SK-N-MC (cell line): ENCODE measurements around the gene MOXD1.

Source experiments
- DNase-seq: peaks from one replicate; pipeline ENCODE4 v3.0.0-alpha.2; 2011; ENCODE audit warnings: low read depth, low spot score
- H3K27ac ChIP-seq: fragments of 200-600 bp; sonication (generic); 2 replicates; pipeline ENCODE4 v1.5.1; 2016; ENCODE audit warnings: mixed run types
- H3K36me3 ChIP-seq: fragments of 200-600 bp; sonication (generic); 2 replicates; pipeline ENCODE4 v1.6.1; 2017; ENCODE audit warnings: antibody characterized with exemption, low read length, mixed read lengths; ENCODE audit not compliant: insufficient read depth
- H3K4me3 ChIP-seq: fragments of 200-600 bp; sonication (generic); 2 replicates; pipeline ENCODE4 v1.5.1; 2016
- H3K9ac ChIP-seq: fragments of 200-600 bp; sonication (generic); 2 replicates; pipeline ENCODE4 v1.8.0; 2017; ENCODE audit warnings: mixed run types, mixed read lengths; ENCODE audit not compliant: insufficient read length
- H3K9me3 ChIP-seq: fragments of 200-600 bp; sonication (generic); 2 replicates; pipeline ENCODE4 v1.6.1; 2017; ENCODE audit warnings: low read depth, mild to moderate bottlenecking, antibody characterized with exemption, low read length, moderate library complexity, mixed read lengths
- EZH2 ChIP-seq: fragments of 200-600 bp; sonication (generic); IDR thresholded peaks from one replicate; pipeline ENCODE4 v1.6.1; 2017; ENCODE audit warnings: antibody characterized with exemption
- FOXP2 ChIP-seq: optimal IDR thresholded peaks from 2 replicates; pipeline ENCODE3; 2011; ENCODE audit warnings: mild to moderate bottlenecking, moderate library complexity; ENCODE audit not compliant: insufficient read depth; ENCODE audit errors: extremely low read length, control extremely low read depth
- POLR2AphosphoS5 ChIP-seq: IDR thresholded peaks from 2 replicates; pipeline ENCODE4 v1.6.1; 2012; ENCODE audit warnings: mild to moderate bottlenecking, low read depth, low read length, borderline replicate concordance

The MOXD1 gene

DNA sequence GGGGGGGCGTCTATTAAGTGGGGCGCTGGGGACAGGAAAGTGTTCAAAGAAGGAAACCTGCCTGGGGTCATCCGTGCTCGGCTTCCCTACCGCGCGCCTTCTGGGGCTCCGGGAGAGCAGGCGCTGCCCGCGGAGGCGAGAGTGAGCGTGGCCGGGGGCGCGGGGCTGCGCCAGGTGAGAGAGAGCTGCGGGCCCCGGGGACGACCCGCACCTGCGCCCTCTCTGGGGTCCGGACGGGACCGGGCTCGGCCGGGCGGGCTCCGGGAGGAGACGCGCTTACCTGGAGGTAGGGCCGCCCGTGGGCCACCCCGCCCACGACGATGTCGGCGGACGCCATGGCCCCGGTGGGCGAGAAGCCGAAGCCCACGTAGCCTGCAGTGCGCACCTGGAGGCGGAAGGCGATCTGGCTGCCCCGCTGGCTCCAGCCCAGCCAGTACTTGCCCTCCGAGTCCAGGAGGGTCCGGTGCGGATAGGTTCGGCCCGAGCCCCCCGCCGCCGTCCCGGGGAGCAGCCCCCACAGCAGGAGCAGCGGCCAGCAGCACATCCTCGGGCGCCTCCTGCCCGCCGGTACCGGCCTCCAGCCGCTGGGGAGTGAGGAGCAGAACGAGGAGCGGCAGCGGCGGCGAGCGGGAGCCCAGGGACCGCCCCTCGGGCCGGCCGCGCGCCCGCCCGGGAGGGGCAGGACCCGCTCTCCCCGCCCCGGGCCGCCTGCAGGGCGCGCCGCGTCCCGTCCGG, at the start of gene MOXD1:
MOXD1 (minus strand) TSS at position 593 of the 735 bp plus-strand sequence; CDS start at position 544, 49 bp downstream.
- Histone ChIP-seq H3K27ac (no peak within 1 kb of the TSS), H3K9ac (no peak within 1 kb of the TSS), H3K36me3 (no peaks in the 10 kb centered on the region), H3K4me3 (peak within 1 kb of the TSS; percentile 42), H3K9me3 (no peaks in the 10 kb centered on the region)
- DNase-seq, result no peak
- no peak for TF ChIP-seq EZH2
- TF ChIP-seq FOXP2, result no peak
- no peak for TF ChIP-seq POLR2AphosphoS5

DNA sequence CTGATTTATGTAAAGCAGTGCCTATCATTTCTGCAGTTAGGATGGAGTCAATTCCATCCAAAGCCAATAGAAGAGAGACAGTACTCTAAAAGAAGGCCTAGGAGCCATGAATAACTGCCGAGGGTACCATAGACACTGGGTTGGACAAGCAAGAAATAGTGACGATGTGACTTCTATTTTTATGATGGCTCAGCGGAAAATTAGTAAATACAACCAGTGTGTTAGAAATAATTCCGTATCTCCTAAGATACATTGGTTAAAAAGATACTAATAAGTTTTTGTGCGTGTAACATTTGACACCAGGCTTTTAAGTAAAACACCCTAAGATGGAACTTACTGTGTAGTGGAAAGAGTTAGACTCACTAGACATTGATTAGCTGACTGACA, 45.6 kb upstream of the MOXD1 start:
- DNase-seq, result no peak
- H3K27ac ChIP-seq, result no peak overlapping the region
- TF ChIP-seq FOXP2, result no peak
- no peak for TF ChIP-seq POLR2AphosphoS5
- no peak for TF ChIP-seq EZH2

DNA sequence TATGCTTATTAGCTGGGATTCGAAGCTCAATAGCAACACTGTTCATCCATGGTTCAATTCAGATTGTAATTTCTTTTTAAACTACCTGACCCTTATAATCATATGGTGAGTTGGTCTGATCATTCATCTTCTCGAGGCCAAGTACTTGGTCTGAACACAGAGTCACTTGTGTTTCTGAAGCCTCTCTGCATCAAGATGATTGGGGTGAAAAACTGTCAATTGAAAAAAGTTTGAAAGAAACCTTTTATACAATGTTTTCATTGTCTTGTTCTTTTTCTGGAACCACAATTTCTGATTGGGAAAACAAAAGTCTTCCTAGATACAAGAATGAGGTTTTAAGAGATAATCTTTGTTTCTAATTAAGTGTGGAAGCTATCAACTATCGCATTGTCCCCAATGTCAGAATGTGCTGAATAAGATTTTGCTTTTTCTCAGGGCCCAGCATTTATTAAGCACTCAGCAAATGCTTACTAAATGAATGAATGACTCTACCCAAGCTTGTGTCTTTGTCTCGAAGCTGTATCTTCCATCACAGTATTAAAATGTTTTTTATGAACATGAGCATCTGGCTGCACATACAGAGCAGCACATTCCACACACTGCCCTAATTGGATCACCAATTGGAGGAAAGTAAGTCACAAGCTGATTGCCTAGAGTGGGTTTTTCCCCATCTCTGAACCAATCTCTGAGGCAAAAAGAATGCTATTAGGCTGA, 45.0 kb upstream of the MOXD1 start:
- TF ChIP-seq POLR2AphosphoS5 (no peak), EZH2 (no peak), FOXP2 (no peak)
- Histone ChIP-seq H3K4me3 (no peak overlapping the region), H3K27ac (no peak overlapping the region), H3K36me3 (0 out of 2 replicates have a peak, but pooled peaks cover 4% of the 10 kb centered on the region), H3K9me3 (peaks cover 7% of the 10 kb centered on the region; the same call in 1 of the 2 replicates), H3K9ac (no peak overlapping the region)
- DNase-seq, result no peak

More for the DNA sequence above, 45.6 kb upstream of the MOXD1 start:
- peaks cover 5% of the 10 kb centered on the region; the same call in 1 of the 2 replicates for H3K9me3 ChIP-seq
- H3K36me3 ChIP-seq, result 0 out of 2 replicates have a peak, but pooled peaks cover 4% of the 10 kb centered on the region
- H3K9ac ChIP-seq, result no peak overlapping the region
- no peak overlapping the region for H3K4me3 ChIP-seq

DNA sequence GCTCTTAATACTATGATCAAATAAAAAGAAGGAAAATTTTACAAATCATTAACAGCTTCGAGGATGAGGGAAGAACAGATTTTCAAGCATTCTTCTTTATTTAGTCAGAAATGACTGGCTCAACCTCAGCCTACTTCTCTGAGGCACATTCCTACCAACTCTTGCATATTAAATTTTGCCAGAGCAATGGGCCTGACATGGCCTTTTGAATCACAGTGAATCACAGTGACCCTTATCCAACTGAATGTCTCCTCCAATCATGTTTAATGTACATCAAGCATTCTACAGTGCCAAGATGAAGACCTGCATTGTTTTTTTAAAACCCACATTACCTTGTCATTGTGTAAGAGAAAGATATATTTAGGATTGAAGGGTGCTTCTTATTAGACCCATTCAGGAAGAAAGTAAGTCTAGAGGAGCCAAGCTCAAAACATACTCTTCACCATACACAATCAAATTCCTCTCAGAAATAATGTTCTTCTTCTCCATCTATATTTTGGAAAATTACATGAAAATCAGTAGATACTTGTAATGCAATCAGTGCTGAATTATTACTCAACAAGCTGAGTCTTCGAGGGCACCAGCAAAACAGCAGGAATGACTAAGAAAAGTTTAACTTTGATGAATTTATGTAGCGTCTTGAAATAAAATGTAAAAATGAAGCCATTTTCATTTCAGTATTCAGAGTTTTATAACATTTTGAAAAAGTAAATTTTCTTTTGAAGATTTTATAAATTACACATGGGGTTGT, 44.1 kb upstream of the MOXD1 start:
- Histone ChIP-seq H3K9me3 (peaks cover 7% of the 10 kb centered on the region; the same call in 1 of the 2 replicates), H3K9ac (no peak overlapping the region), H3K4me3 (no peak overlapping the region), H3K27ac (no peak overlapping the region), H3K36me3 (0 out of 2 replicates have a peak, but pooled peaks cover 4% of the 10 kb centered on the region)
- DNase-seq, result no peak
- TF ChIP-seq EZH2 (no peak), POLR2AphosphoS5 (no peak), FOXP2 (no peak)

DNA sequence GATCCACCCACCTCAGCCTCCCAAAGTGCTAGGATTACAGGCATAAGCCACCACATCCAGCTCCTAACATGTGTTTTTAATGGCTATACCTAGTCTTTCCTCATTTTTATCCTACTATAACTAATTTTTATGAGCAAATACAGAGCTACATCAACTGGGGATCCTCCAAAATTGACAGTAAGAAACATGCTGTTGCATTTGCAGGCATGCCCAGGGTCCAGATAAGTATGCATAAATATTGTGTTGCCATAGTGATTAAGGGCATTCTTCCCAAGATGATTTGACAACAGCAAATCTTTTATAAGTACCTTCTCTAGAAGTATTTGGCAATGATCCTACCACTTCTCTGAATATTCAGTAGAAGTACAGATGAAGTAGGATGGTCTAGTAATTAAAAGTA, 41.9 kb upstream of the MOXD1 start:
- H3K36me3 ChIP-seq, result no peaks in the 10 kb centered on the region
- H3K4me3 ChIP-seq, result no peak overlapping the region
- DNase-seq, result no peak
- H3K27ac ChIP-seq, result no peak overlapping the region
- H3K9me3 ChIP-seq, result peaks cover 7% of the 10 kb centered on the region; the same call in 1 of the 2 replicates
- no peak for TF ChIP-seq EZH2
- TF ChIP-seq FOXP2, result no peak
- TF ChIP-seq POLR2AphosphoS5, result no peak
- H3K9ac ChIP-seq, result no peak overlapping the region

DNA sequence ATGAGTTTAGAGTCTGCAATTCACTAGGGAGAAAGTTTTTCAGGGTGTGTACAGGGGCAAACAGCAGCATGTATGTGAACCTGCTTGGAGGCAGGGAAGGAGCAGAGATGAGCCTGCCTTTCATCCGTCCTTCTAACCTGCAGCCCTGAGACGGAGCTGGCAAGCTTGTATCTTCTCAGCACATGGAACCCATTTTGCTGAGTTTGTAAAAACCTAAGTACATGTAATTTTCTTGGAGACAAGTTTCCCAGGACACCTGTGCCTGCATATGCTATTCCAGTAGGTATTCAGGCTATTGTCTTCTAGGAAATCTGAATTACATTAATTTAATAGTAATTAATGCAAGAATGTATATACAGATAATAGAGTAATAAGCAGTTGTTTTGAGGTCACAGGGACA, 28.8 kb upstream of the MOXD1 start:
- Histone ChIP-seq H3K36me3 (no peaks in the 10 kb centered on the region), H3K9ac (no peak overlapping the region), H3K4me3 (no peak overlapping the region), H3K27ac (no peak overlapping the region), H3K9me3 (no peaks in the 10 kb centered on the region)
- DNase-seq, result no peak
- TF ChIP-seq POLR2AphosphoS5 (no peak), FOXP2 (no peak), EZH2 (no peak)

DNA sequence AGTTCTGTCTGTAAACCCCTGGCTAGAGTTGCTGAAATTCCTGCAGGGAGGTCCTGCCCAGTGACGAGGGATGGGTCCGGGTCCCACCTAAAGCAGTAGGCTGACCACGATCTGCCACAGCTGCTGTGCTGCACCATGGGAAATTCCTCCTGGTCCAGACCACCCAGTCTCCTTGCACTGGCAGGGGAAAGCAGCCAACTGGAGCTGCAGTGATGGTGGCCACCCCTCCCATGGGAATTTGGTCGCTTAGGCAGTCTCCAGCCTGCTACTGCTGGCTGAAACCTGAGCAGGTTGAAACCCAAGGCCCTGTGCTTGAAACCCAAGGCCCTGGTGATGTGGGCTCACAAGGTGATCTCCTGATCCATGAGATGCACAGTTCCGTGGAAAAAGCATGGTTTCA, 23.9 kb upstream of the MOXD1 start:
- no peak for DNase-seq

DNA sequence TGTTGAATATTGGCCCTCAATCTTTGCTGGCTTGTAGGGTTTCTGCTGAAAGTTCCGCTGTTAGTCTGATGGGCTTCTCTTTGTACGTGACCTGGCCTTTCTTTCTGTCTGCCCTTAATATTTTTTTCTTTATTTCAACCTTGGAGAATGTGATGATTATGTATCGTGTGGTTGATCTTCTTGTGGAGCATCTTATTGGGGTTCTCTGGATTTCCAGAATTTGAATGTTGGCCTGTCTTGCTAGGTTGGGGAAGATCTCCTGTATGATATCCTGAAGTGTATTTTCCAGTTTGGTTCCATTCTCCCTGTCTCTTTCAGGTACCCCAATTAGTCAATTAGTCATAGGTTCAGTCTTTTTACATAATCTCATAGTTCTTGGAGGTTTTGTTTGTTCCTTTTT, 22.6 kb upstream of the MOXD1 start:
- no peak for DNase-seq
- Histone ChIP-seq H3K9me3 (no peaks in the 10 kb centered on the region), H3K27ac (no peak overlapping the region), H3K4me3 (no peak overlapping the region), H3K36me3 (no peaks in the 10 kb centered on the region), H3K9ac (no peak overlapping the region)
- TF ChIP-seq EZH2 (no peak), FOXP2 (no peak), POLR2AphosphoS5 (no peak)

More for the DNA sequence above, 23.9 kb upstream of the MOXD1 start:
- Histone ChIP-seq H3K36me3 (no peaks in the 10 kb centered on the region), H3K9me3 (no peaks in the 10 kb centered on the region), H3K27ac (no peak overlapping the region), H3K9ac (no peak overlapping the region), H3K4me3 (no peak overlapping the region)
- TF ChIP-seq FOXP2 (no peak), POLR2AphosphoS5 (no peak), EZH2 (no peak)
